Ovary (tissue), 3 donors: ENCODE data around the gene FBXO17.

ENCODE experiments used
- POLR2A ChIP-seq: fragments of 450-650 bp; IDR thresholded peaks from one replicate; pipeline ENCODE4 v1.6.1; 2017; ENCODE audit warnings: antibody characterized with exemption, mild to moderate bottlenecking, moderate library complexity
- TF ChIP-seq, protein P1 (sequence below), 3 donors: fragments of 450-650 bp in 2 of 3; fragments of 200-600 bp in 1 of 3; IDR thresholded peaks; one replicate each; pipeline versions ENCODE4 v1.5.1 to v1.8.0; 2016 to 2022; ENCODE audit warnings: antibody characterized with exemption in 3 of 3, mild to moderate bottlenecking in 1 of 3
- donor health status: DM: no; HTN: no; CAD: no.

DNA sequence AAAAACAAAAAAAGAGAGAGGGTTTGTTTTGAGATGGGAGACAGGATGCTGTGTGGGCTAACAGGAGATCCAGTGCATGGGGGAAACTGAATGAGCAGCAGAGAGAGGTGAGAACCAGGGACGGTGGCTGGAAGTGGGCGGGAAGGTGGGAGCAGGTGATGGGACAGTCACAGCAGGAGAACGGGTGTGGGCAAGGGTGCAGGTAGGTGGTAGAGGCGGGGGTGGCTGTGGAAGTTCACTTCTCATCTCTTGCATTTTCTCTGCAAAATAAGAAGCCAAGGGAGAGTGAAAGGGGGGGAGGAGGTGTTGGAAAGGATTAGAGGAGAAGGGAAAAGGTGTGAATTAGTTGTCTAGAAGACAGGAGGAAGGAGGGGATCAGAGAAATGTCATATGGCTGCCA lies 21.9 kb downstream of the FBXO17 start:
- TF ChIP-seq, protein P1, sequence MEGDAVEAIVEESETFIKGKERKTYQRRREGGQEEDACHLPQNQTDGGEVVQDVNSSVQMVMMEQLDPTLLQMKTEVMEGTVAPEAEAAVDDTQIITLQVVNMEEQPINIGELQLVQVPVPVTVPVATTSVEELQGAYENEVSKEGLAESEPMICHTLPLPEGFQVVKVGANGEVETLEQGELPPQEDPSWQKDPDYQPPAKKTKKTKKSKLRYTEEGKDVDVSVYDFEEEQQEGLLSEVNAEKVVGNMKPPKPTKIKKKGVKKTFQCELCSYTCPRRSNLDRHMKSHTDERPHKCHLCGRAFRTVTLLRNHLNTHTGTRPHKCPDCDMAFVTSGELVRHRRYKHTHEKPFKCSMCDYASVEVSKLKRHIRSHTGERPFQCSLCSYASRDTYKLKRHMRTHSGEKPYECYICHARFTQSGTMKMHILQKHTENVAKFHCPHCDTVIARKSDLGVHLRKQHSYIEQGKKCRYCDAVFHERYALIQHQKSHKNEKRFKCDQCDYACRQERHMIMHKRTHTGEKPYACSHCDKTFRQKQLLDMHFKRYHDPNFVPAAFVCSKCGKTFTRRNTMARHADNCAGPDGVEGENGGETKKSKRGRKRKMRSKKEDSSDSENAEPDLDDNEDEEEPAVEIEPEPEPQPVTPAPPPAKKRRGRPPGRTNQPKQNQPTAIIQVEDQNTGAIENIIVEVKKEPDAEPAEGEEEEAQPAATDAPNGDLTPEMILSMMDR (IDR thresholded peaks at IDR 0.05): no peak
- no peak for TF ChIP-seq POLR2A
